HG03095 (cell line): ENCODE results near the gene TSC22D1.
"Not testable (repeated sequence)": the region's sequence is repeated elsewhere in the genome, so short reads cannot be mapped to it uniquely, and the experiment has no call there.

ENCODE experiments used
- ATAC-seq: cut with Tn5 transposase; IDR thresholded peaks from one replicate; pipeline ENCODE4 v1.9.1; 2021; ENCODE audit warnings: moderate library complexity; ENCODE audit not compliant: unreplicated experiment

Gene TSC22D1

GRCh38 chr13:44573790-44574465 lies 2.2 kb downstream of the TSC22D1 start:
- ATAC-seq, result no peak

GRCh38 chr13:44573071-44573470 lies 3.1 kb downstream of the TSC22D1 start:
- no peak for ATAC-seq

GRCh38 chr13:44566601-44567000 lies 9.5 kb downstream of the TSC22D1 start:
- ATAC-seq, result no peak

GRCh38 chr13:44565881-44566280 lies 10.2 kb downstream of the TSC22D1 start:
- ATAC-seq, result no peak

GRCh38 chr13:44564936-44565335 lies 11.2 kb downstream of the TSC22D1 start:
- no peak for ATAC-seq

- ATAC-seq, result not testable (repeated sequence)
These were observed 13.3 kb downstream of the TSC22D1 start for GRCh38 chr13:44562853-44563252.

GRCh38 chr13:44561351-44561750 lies 14.8 kb downstream of the TSC22D1 start:
- no peak for ATAC-seq

- ATAC-seq, result no peak
These were observed 18.1 kb downstream of the TSC22D1 start for GRCh38 chr13:44557986-44558385.

GRCh38 chr13:44555207-44555606 lies 20.9 kb downstream of the TSC22D1 start:
- no peak for ATAC-seq

- ATAC-seq, result no peak
These were observed 26.7 kb downstream of the TSC22D1 start for GRCh38 chr13:44549476-44549875.

GRCh38 chr13:44546164-44546563 lies 30.0 kb downstream of the TSC22D1 start:
- no peak for ATAC-seq

- no peak for ATAC-seq
These were observed 32.8 kb downstream of the TSC22D1 start for GRCh38 chr13:44543369-44543768.

GRCh38 chr13:44542361-44542760 lies 33.8 kb downstream of the TSC22D1 start:
- ATAC-seq, result no peak

- ATAC-seq, result no peak
These were observed 34.5 kb downstream of the TSC22D1 start for GRCh38 chr13:44541601-44542000.

GRCh38 chr13:44540761-44541434 lies 35.2 kb downstream of the TSC22D1 start:
- ATAC-seq, result no peak

- ATAC-seq, result no peak
These were observed 38.9 kb downstream of the TSC22D1 start for GRCh38 chr13:44537248-44537647.

- ATAC-seq, result no peak
These were observed 52.7 kb downstream of the TSC22D1 start for GRCh38 chr13:44523146-44524015.

- ATAC-seq, result no peak
These were observed 56.5 kb downstream of the TSC22D1 start for GRCh38 chr13:44519642-44520041.

GRCh38 chr13:44516771-44517170 lies 59.4 kb downstream of the TSC22D1 start:
- ATAC-seq, result no peak

- ATAC-seq, result no peak
These were observed 61.9 kb downstream of the TSC22D1 start for GRCh38 chr13:44514278-44514677.

GRCh38 chr13:44509853-44510252 lies 66.3 kb downstream of the TSC22D1 start:
- not testable (repeated sequence) for ATAC-seq
